SK-N-SH treated with all-trans-retinoic acid at 6 μM for 48 hours (cell line): ENCODE measurements around the gene IL7R.

ENCODE experiments used
- ATAC-seq: fragments of 200-7000 bp; cut with Tn5 transposase; 3 replicates; pipeline ENCODE4 v1.9.1; 2020; ENCODE audit warnings: mild to moderate bottlenecking, moderate library complexity
- ARNTL ChIP-seq: fragments of 450-650 bp; formaldehyde crosslinking; IDR thresholded peaks from 2 replicates; pipeline ENCODE4 v1.5.0; 2020; ENCODE audit warnings: low read depth, mild to moderate bottlenecking, moderate library complexity, borderline replicate concordance
- BACH2 ChIP-seq: fragments of 250-450 bp; sonication (Bioruptor Pico); IDR thresholded peaks from 2 replicates; pipeline ENCODE4 v1.9.0; 2021; ENCODE audit warnings: mild to moderate bottlenecking, borderline replicate concordance
- CSDC2 ChIP-seq: fragments of 250-450 bp; sonication (Bioruptor Pico); IDR thresholded peaks from 2 replicates; pipeline ENCODE4 v1.5.0; 2020; ENCODE audit warnings: mild to moderate bottlenecking, moderate library complexity
- ESRRG ChIP-seq: fragments of 250-450 bp; sonication (Bioruptor Pico); IDR thresholded peaks from 2 replicates; pipeline ENCODE4 v1.6.1; 2021; ENCODE audit warnings: mild to moderate bottlenecking
- GLIS3 ChIP-seq: fragments of 250-450 bp; sonication (Bioruptor Pico); IDR thresholded peaks from 2 replicates; pipeline ENCODE4 v1.5.0; 2020; ENCODE audit warnings: mild to moderate bottlenecking, moderate library complexity
- ISL1 ChIP-seq: fragments of 250-450 bp; sonication (Bioruptor Pico); IDR thresholded peaks from 2 replicates; pipeline ENCODE4 v2.1.2; 2022; ENCODE audit warnings: mild to moderate bottlenecking, moderate library complexity
- OSR1 ChIP-seq: fragments of 250-450 bp; sonication (Bioruptor Pico); IDR thresholded peaks from 2 replicates; pipeline ENCODE4 v1.8.0; 2022; ENCODE audit warnings: moderate library complexity, mild to moderate bottlenecking, inconsistent platforms
- PPARA ChIP-seq: fragments of 250-450 bp; sonication (Bioruptor Pico); IDR thresholded peaks from 2 replicates; pipeline ENCODE4 v1.5.0; 2020; ENCODE audit warnings: mild to moderate bottlenecking, borderline replicate concordance
- SNAI2 ChIP-seq: fragments of 250-450 bp; sonication (Bioruptor Pico); IDR thresholded peaks from 2 replicates; pipeline ENCODE4 v1.5.0; 2020; ENCODE audit warnings: mild to moderate bottlenecking, moderate library complexity
- TCF4 ChIP-seq: fragments of 250-450 bp; sonication (Bioruptor Pico); IDR thresholded peaks from 2 replicates; pipeline ENCODE4 v1.8.0; 2021; ENCODE audit warnings: mild to moderate bottlenecking, moderate library complexity, borderline replicate concordance
- TOX ChIP-seq: fragments of 250-450 bp; sonication (Bioruptor Pico); IDR thresholded peaks from 2 replicates; pipeline ENCODE4 v1.8.0; 2021; ENCODE audit warnings: mild to moderate bottlenecking, moderate library complexity, borderline replicate concordance
- ZC3H10 ChIP-seq: fragments of 250-450 bp; sonication (Bioruptor Pico); IDR thresholded peaks from 2 replicates; pipeline ENCODE4 v1.5.1; 2021; ENCODE audit warnings: mild to moderate bottlenecking, moderate library complexity
- ZFP3 ChIP-seq: fragments of 250-450 bp; sonication (Bioruptor Pico); IDR thresholded peaks from 2 replicates; pipeline ENCODE4 v1.5.0; 2020; ENCODE audit warnings: mild to moderate bottlenecking, moderate library complexity
- ZFP30 ChIP-seq: fragments of 450-650 bp; formaldehyde crosslinking; IDR thresholded peaks from 2 replicates; pipeline ENCODE4 v1.5.0; 2022; ENCODE audit warnings: mild to moderate bottlenecking, moderate library complexity
- ZNF565 ChIP-seq: fragments of 450-650 bp; formaldehyde crosslinking; conservative IDR thresholded peaks from 2 replicates; pipeline ENCODE4 v1.5.0; 2020; ENCODE audit warnings: low read depth, mild to moderate bottlenecking, moderate library complexity
- ZNF70 ChIP-seq: fragments of 450-650 bp; formaldehyde crosslinking; IDR thresholded peaks from 2 replicates; pipeline ENCODE4 v1.5.0; 2020; ENCODE audit warnings: mild to moderate bottlenecking, moderate library complexity
- ZNF8 ChIP-seq: fragments of 450-650 bp; formaldehyde crosslinking; IDR thresholded peaks from 2 replicates; pipeline ENCODE4 v1.5.0; 2020; ENCODE audit warnings: mild to moderate bottlenecking, moderate library complexity
- TF ChIP-seq, protein P1 (sequence below): fragments of 250-450 bp; sonication (Bioruptor Pico); IDR thresholded peaks from 2 replicates; pipeline ENCODE4 v1.5.1; 2021; ENCODE audit warnings: mild to moderate bottlenecking, moderate library complexity
- TF ChIP-seq, protein P2 (sequence below): fragments of 250-450 bp; sonication (Bioruptor Pico); IDR thresholded peaks from 2 replicates; pipeline ENCODE4 v1.8.0; 2021; ENCODE audit warnings: low read depth, mild to moderate bottlenecking, moderate library complexity, borderline replicate concordance
- TF ChIP-seq, protein P3 (sequence below): fragments of 250-450 bp; sonication (Bioruptor Pico); IDR thresholded peaks from 2 replicates; pipeline ENCODE4 v1.5.1; 2020; ENCODE audit warnings: low read depth, mild to moderate bottlenecking, moderate library complexity
- TF ChIP-seq, protein P4 (sequence below): fragments of 250-450 bp; sonication (Bioruptor Pico); IDR thresholded peaks from 2 replicates; pipeline ENCODE4 v1.5.0; 2020; ENCODE audit warnings: mild to moderate bottlenecking, moderate library complexity
- TF ChIP-seq, protein P5 (sequence below): fragments of 250-450 bp; sonication (Bioruptor Pico); IDR thresholded peaks from 2 replicates; pipeline ENCODE4 v1.8.0; 2020; ENCODE audit warnings: mild to moderate bottlenecking, moderate library complexity, borderline replicate concordance

Gene IL7R

DNA sequence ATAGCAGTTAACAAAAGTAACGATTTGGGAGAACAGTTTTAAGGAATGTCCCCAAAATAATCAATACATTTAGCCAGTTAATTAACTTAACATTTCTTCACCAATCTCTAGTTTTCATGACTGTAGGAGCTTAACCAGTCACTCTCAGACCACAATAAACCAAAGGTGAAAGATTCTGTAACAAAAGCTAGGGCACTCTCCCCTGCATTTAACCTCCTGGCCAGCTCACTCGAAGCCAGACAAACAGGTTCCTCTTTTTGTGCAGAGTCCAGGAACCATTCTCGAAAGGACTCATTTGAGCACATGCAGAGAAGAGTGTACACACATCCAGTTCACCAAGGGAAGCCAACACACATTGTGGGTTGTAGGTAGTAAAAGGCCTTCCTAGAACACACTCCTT, 6.5 kb downstream of the IL7R start:
- no peak for ATAC-seq
- TF ChIP-seq ARNTL (no peak), CSDC2 (CRISPR knock-in tag) (no peak), GLIS3 (CRISPR knock-in tag) (no peak)
- TF ChIP-seq, all 23 proteins: peak for 0

DNA sequence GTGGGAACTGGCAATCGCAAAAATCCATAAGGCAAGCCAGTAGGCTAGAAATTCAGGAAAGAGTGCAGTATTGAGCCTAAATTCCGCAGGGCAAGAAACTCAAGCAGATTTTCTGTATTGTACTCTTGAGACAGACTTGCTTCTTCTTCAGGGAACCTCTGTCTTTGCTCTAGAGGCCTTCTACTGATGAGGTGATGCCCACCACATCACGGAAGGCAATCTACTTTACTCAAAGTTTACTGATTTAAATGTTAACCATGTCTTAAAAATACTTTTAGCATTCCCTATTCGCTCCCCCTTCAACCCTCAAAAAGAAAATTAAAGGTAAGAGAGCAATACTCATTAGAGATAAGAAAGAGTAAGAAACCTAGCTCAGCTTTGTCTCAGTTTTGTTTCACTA, 11.3 kb downstream of the IL7R start:
- ATAC-seq: no peak
- TF ChIP-seq ARNTL (no peak), BACH2 (CRISPR knock-in tag) (no peak), ESRRG (CRISPR knock-in tag) (no peak)

DNA sequence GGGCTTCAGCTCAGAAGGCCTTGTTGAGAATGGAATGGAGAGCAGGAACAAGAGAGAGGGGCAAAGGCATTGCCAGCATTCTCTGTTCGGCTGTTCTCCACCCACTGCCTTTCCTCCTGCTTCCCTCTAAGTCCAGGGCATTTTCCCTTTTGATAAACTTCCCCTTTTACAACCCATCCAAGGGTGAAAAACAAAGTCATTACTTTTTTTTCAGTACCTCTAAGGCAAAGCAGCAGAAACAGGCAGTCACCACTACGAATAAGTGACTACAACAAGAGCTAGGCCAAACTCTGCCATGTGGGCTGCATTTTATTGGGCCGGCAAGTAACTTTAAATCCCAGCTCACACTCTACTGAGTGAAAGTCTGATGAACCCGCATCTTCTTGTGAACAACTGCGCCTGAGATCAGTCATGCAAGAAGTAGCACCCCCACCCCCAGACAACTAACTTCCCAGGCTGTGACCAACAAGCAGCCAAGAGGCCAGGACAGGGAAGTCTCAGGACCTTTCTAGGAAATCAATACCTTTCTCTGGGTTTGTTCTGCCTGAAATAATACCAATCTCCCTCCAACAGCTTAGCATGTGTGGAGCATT, 13.1 kb downstream of the IL7R start:
- no peak for ATAC-seq
- TF ChIP-seq, protein P1, sequence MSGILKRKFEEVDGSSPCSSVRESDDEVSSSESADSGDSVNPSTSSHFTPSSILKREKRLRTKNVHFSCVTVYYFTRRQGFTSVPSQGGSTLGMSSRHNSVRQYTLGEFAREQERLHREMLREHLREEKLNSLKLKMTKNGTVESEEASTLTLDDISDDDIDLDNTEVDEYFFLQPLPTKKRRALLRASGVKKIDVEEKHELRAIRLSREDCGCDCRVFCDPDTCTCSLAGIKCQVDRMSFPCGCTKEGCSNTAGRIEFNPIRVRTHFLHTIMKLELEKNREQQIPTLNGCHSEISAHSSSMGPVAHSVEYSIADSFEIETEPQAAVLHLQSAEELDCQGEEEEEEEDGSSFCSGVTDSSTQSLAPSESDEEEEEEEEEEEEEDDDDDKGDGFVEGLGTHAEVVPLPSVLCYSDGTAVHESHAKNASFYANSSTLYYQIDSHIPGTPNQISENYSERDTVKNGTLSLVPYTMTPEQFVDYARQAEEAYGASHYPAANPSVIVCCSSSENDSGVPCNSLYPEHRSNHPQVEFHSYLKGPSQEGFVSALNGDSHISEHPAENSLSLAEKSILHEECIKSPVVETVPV (CRISPR knock-in tag): no peak
- no peak for TF ChIP-seq ZFP3 (CRISPR knock-in tag)
- TF ChIP-seq ESRRG (CRISPR knock-in tag): no peak
- TF ChIP-seq, protein P2, sequence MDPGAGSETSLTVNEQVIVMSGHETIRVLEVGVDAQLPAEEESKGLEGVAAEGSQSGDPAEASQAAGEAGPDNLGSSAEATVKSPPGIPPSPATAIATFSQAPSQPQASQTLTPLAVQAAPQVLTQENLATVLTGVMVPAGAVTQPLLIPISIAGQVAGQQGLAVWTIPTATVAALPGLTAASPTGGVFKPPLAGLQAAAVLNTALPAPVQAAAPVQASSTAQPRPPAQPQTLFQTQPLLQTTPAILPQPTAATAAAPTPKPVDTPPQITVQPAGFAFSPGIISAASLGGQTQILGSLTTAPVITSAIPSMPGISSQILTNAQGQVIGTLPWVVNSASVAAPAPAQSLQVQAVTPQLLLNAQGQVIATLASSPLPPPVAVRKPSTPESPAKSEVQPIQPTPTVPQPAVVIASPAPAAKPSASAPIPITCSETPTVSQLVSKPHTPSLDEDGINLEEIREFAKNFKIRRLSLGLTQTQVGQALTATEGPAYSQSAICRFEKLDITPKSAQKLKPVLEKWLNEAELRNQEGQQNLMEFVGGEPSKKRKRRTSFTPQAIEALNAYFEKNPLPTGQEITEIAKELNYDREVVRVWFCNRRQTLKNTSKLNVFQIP (CRISPR knock-in tag): no peak
- TF ChIP-seq OSR1 (CRISPR knock-in tag): no peak
- no peak for TF ChIP-seq ISL1

DNA sequence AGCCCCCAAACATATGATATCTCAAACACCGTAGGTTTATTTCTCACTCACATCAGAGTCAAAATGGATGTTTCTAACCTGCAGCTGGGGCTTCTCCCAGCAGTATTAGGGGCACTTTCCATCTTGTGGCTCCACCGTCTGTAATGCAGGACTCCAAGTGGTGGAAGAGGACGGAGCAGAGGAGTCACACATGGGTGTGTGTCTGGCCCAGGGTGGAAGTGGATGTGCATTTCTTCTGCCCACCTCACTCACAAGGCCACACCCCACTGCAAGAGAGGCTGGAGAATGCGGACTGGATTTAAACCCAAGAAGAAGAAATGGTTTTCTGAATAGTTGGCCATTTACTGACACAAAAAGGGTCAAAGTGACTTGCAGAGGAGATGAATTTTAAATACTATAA, 13.9 kb downstream of the IL7R start:
- TF ChIP-seq SNAI2 (CRISPR knock-in tag) (no peak), ZFP30 (no peak), ARNTL (no peak), TOX (CRISPR knock-in tag) (no peak), BACH2 (CRISPR knock-in tag) (no peak), TCF4 (CRISPR knock-in tag) (no peak), ZC3H10 (CRISPR knock-in tag) (no peak), PPARA (CRISPR knock-in tag) (no peak), ESRRG (CRISPR knock-in tag) (no peak), ZNF70 (CRISPR knock-in tag) (no peak), GLIS3 (CRISPR knock-in tag) (no peak), ZFP3 (CRISPR knock-in tag) (no peak), ZNF565 (no peak), CSDC2 (CRISPR knock-in tag) (no peak), ZNF8 (CRISPR knock-in tag) (no peak)
- TF ChIP-seq, protein P1 (CRISPR knock-in tag): no peak
- TF ChIP-seq, protein P2 (CRISPR knock-in tag): no peak
- TF ChIP-seq, protein P3, sequence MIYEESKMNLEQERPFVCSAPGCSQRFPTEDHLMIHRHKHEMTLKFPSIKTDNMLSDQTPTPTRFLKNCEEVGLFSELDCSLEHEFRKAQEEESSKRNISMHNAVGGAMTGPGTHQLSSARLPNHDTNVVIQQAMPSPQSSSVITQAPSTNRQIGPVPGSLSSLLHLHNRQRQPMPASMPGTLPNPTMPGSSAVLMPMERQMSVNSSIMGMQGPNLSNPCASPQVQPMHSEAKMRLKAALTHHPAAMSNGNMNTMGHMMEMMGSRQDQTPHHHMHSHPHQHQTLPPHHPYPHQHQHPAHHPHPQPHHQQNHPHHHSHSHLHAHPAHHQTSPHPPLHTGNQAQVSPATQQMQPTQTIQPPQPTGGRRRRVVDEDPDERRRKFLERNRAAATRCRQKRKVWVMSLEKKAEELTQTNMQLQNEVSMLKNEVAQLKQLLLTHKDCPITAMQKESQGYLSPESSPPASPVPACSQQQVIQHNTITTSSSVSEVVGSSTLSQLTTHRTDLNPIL: no peak
- TF ChIP-seq, protein P4, sequence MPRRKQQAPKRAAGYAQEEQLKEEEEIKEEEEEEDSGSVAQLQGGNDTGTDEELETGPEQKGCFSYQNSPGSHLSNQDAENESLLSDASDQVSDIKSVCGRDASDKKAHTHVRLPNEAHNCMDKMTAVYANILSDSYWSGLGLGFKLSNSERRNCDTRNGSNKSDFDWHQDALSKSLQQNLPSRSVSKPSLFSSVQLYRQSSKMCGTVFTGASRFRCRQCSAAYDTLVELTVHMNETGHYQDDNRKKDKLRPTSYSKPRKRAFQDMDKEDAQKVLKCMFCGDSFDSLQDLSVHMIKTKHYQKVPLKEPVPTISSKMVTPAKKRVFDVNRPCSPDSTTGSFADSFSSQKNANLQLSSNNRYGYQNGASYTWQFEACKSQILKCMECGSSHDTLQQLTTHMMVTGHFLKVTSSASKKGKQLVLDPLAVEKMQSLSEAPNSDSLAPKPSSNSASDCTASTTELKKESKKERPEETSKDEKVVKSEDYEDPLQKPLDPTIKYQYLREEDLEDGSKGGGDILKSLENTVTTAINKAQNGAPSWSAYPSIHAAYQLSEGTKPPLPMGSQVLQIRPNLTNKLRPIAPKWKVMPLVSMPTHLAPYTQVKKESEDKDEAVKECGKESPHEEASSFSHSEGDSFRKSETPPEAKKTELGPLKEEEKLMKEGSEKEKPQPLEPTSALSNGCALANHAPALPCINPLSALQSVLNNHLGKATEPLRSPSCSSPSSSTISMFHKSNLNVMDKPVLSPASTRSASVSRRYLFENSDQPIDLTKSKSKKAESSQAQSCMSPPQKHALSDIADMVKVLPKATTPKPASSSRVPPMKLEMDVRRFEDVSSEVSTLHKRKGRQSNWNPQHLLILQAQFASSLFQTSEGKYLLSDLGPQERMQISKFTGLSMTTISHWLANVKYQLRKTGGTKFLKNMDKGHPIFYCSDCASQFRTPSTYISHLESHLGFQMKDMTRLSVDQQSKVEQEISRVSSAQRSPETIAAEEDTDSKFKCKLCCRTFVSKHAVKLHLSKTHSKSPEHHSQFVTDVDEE (CRISPR knock-in tag): no peak
- TF ChIP-seq, protein P5, sequence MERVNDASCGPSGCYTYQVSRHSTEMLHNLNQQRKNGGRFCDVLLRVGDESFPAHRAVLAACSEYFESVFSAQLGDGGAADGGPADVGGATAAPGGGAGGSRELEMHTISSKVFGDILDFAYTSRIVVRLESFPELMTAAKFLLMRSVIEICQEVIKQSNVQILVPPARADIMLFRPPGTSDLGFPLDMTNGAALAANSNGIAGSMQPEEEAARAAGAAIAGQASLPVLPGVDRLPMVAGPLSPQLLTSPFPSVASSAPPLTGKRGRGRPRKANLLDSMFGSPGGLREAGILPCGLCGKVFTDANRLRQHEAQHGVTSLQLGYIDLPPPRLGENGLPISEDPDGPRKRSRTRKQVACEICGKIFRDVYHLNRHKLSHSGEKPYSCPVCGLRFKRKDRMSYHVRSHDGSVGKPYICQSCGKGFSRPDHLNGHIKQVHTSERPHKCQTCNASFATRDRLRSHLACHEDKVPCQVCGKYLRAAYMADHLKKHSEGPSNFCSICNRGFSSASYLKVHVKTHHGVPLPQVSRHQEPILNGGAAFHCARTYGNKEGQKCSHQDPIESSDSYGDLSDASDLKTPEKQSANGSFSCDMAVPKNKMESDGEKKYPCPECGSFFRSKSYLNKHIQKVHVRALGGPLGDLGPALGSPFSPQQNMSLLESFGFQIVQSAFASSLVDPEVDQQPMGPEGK (CRISPR knock-in tag): no peak
- TF ChIP-seq, all 23 proteins: peak for 0
- no peak for ATAC-seq
